Measurements from ENCODE around the gene GALNTL6. TPM values are rescaled to one million over a fixed set of nuclear protein-coding genes. Genes with fewer than 3 reads are reported as not detected.

Gene GALNTL6
- total RNA-seq, 2 donors from 2014 or later: 0.19 to 0.20 TPM

DNA sequence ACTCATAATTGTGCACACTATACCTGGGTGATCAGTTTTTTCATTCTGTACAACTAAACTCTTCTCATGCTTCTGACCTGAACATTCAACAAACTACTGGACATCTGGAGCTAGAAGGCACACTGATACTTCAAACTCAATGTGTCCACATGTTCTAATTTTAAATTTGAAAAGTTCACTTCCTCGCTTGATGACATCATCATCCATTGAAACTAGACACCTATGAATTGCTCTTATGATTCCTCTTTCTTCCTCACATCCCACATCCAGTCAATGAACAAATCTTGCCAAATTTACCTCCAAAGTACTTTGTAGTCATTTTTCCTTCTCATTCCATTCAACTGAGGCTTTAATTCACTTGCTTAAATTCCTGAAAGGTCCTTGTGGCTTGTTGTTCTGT, 549.4 kb downstream of the GALNTL6 start:
- Histone ChIP-seq H3K4me3 (no peak overlapping the region), H3K4me1 (no peaks in the 10 kb centered on the region), H3K9me3 (no peaks in the 10 kb centered on the region), H3K27ac (no peak overlapping the region), H3K27me3 (no peaks in the 10 kb centered on the region), H3K36me3 (no peaks in the 10 kb centered on the region), H3K9ac (ENCODE audit: low read depth in 2 of 2, low read length in 2 of 2) (no peak overlapping the region)
- TF ChIP-seq, protein P1, sequence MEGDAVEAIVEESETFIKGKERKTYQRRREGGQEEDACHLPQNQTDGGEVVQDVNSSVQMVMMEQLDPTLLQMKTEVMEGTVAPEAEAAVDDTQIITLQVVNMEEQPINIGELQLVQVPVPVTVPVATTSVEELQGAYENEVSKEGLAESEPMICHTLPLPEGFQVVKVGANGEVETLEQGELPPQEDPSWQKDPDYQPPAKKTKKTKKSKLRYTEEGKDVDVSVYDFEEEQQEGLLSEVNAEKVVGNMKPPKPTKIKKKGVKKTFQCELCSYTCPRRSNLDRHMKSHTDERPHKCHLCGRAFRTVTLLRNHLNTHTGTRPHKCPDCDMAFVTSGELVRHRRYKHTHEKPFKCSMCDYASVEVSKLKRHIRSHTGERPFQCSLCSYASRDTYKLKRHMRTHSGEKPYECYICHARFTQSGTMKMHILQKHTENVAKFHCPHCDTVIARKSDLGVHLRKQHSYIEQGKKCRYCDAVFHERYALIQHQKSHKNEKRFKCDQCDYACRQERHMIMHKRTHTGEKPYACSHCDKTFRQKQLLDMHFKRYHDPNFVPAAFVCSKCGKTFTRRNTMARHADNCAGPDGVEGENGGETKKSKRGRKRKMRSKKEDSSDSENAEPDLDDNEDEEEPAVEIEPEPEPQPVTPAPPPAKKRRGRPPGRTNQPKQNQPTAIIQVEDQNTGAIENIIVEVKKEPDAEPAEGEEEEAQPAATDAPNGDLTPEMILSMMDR (IDR thresholded peaks at IDR 0.05): no peak
- no peak for DNase-seq
- intact Hi-C loops (cut with DNase I): no loop called here

GRCh38 chr4:172369471-172369959, 556.3 kb downstream of the GALNTL6 start:
- no peak for DNase-seq
- TF ChIP-seq, protein P1 (IDR thresholded peaks at IDR 0.05): no peak
- intact Hi-C loops (cut with DNase I): no loop called here
- Histone ChIP-seq H3K27ac (no peak overlapping the region), H3K36me3 (no peaks in the 10 kb centered on the region), H3K4me1 (no peaks in the 10 kb centered on the region), H3K9ac (ENCODE audit: low read depth in 2 of 2, low read length in 2 of 2) (no peak overlapping the region), H3K9me3 (no peaks in the 10 kb centered on the region), H3K4me3 (no peak overlapping the region), H3K27me3 (no peaks in the 10 kb centered on the region)

DNA sequence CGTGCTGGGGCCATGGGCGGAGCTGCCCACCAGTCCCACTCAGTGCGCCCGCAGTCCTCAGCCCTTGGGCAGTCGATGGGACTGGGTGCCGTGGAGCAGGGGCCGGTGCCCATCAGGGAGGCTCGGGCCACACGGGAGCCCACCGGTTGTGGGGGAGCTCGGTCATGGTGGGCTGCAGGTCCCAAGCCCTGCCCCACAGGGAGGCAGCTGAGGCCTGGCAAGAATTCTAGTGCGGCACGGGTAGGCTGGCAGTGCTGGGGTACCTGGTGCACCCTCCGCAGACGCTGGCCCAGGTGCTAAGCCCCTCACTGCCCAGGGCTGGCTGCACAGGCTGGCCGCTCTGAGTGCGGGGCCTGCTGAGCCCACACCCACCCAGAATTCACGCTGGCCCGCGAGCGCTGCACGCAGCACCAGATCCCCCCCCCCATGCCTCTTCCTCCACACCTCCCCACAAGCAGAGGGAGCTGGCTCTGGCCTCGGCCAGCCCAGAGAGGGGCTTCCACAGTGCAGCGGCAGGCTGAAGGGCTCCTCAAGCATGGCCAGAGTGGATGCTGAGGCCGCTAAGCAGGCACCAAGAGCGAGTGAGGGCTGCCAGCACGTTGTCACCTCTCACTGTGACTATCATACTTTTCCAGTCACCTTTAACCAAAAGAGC, 564.4 kb downstream of the GALNTL6 start:
- TF ChIP-seq, protein P1 (IDR thresholded peaks at IDR 0.05): no peak

DNA sequence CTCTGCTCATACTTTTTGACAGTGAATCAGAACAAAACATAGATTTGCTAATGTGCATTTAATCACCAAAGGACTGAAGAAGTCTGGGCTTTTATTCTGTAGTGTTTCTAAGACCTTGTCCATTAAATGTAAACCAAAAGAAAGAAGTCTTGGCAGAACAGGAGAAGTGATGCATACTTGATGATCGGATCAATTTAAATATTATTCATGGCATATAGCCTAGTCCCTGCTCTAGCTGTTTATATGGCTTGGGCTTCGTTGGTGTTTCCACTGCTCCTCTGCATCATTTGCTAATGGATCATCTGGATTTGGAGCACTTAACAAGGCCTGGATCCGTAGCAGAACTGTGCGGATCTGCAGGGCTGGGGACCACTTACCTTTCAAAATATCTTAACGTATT, 566.6 kb downstream of the GALNTL6 start:
- TF ChIP-seq, protein P1 (IDR thresholded peaks at IDR 0.05): no peak
- H3K9ac ChIP-seq (ENCODE audit: low read depth in 2 of 2, low read length in 2 of 2): no peak overlapping the region
- no peaks in the 10 kb centered on the region for H3K36me3 ChIP-seq
- H3K9me3 ChIP-seq: no peaks in the 10 kb centered on the region
- H3K27me3 ChIP-seq: no peaks in the 10 kb centered on the region
- no peak overlapping the region for H3K4me3 ChIP-seq
- H3K27ac ChIP-seq: no peak overlapping the region
- intact Hi-C loops (cut with DNase I): no loop called here
- no peak for DNase-seq
- no peaks in the 10 kb centered on the region for H3K4me1 ChIP-seq

More for the DNA sequence above, 564.4 kb downstream of the GALNTL6 start:
- DNase-seq: no peak
- H3K27ac ChIP-seq: no peak overlapping the region
- no peaks in the 10 kb centered on the region for H3K4me1 ChIP-seq
- no peak overlapping the region for H3K9ac ChIP-seq (ENCODE audit: low read depth in 2 of 2, low read length in 2 of 2)
- H3K9me3 ChIP-seq: no peaks in the 10 kb centered on the region
- intact Hi-C loops (cut with DNase I): no loop called here
- no peaks in the 10 kb centered on the region for H3K36me3 ChIP-seq
- H3K4me3 ChIP-seq: no peak overlapping the region
- H3K27me3 ChIP-seq: no peaks in the 10 kb centered on the region

GRCh38 chr4:172390331-172390730, 577.1 kb downstream of the GALNTL6 start:
- Histone ChIP-seq H3K36me3 (no peaks in the 10 kb centered on the region), H3K9ac (ENCODE audit: low read depth in 2 of 2, low read length in 2 of 2) (no peak overlapping the region), H3K4me3 (no peak overlapping the region), H3K9me3 (no peaks in the 10 kb centered on the region), H3K4me1 (no peaks in the 10 kb centered on the region), H3K27me3 (no peaks in the 10 kb centered on the region), H3K27ac (no peak overlapping the region)
- TF ChIP-seq, protein P1 (IDR thresholded peaks at IDR 0.05): no peak
- intact Hi-C loops (cut with DNase I): no loop called here
- DNase-seq: no peak
